HG02852 (cell line): ENCODE results near the gene AKAP12.
"Not testable (repeated sequence)": the region's sequence is repeated elsewhere in the genome, so short reads cannot be mapped to it uniquely, and the experiment has no call there.

ENCODE experiments used
- ATAC-seq: cut with Tn5 transposase; IDR thresholded peaks from one replicate; pipeline ENCODE4 v1.9.1; 2021; ENCODE audit warnings: mild to moderate bottlenecking, moderate library complexity; ENCODE audit not compliant: unreplicated experiment

The AKAP12 gene

DNA sequence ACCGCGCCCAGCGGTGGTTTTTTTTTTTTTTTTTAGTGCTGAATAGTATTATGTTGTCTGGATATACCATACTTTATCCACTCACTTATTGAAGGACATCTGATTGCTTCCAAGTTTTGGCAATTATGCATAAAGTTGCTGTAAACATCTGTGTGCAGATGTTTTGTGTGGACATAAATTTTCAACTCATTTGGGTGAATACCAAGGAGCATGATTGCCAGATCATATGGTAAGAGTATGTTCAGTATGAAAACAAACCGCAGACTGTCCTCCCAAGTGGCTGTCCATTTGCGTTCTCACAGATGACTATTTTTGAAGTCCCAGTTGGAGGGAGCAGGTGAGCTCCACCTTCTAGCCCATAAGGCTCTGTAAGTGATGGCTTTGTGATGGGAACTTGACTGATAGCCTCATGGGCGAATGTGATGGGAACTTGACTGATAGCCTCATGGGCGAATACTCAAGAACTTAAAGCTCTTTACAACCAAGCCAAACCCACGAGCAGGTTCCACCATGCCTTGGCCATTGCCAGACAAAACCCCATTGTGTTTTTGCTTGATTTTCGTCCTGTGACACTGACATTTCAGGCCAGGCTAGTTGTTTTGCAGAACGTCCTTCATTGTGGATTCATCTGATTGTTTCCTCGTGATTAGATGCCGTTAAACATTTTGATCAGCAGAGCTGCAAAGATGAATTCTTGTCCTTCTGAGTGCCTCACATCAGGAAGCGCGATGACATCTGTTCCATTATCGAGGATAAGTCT lies 100.6 kb downstream of the AKAP12 start:
- ATAC-seq = no peak

DNA sequence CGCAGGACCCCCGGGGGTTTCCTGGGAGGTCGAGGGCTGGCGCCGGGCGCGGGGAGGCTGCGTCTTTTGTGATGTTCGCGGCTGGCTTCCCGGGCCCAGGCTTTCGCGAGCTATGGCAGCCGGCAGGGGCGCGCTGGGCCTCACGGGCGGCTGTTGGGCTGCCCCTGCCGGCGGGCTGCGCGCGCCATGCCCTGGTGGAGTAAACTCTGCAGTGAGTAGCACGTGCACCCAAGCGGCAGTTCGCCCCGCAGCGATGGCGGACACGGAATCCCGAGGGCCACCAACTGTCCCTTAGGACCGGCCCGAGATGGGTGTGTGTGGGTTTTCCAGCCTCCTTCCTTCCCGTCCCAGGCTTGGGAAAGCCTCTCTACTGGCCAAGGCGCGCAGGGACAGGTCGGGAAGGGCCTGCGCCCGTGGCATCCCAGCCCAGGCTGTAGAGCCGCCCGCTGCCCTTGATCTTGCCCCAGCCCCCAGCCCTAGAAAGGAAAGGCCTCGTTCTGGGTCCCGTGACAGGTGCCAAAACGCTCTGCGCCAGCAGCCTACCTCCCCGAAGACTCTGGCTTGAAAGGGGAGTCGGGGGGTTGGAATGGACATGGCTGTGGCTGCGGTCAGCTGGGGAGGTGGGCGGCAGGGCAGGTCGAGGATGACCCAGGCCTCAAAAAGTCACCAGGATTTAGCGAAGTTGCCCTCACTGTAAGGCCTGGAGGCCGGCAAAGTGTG lies 101.9 kb downstream of the AKAP12 start:
- no peak for ATAC-seq

GRCh38 chr6:151342750-151343149 lies 103.0 kb downstream of the AKAP12 start:
- not testable (repeated sequence) for ATAC-seq

GRCh38 chr6:151349651-151350270 lies 110.0 kb downstream of the AKAP12 start:
- no peak for ATAC-seq

- ATAC-seq = no peak
Measured at GRCh38 chr6:151350442-151351145, 110.8 kb downstream of the AKAP12 start.

GRCh38 chr6:151351146-151351700 lies 111.5 kb downstream of the AKAP12 start:
- ATAC-seq = no peak

DNA sequence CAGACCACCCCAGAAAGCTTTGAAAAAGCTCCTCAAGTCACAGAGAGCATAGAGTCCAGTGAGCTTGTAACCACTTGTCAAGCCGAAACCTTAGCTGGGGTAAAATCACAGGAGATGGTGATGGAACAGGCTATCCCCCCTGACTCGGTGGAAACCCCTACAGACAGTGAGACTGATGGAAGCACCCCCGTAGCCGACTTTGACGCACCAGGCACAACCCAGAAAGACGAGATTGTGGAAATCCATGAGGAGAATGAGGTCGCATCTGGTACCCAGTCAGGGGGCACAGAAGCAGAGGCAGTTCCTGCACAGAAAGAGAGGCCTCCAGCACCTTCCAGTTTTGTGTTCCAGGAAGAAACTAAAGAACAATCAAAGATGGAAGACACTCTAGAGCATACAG lies 112.0 kb downstream of the AKAP12 start:
- no peak for ATAC-seq

GRCh38 chr6:151352410-151353396 lies 112.9 kb downstream of the AKAP12 start:
- ATAC-seq = no peak

DNA sequence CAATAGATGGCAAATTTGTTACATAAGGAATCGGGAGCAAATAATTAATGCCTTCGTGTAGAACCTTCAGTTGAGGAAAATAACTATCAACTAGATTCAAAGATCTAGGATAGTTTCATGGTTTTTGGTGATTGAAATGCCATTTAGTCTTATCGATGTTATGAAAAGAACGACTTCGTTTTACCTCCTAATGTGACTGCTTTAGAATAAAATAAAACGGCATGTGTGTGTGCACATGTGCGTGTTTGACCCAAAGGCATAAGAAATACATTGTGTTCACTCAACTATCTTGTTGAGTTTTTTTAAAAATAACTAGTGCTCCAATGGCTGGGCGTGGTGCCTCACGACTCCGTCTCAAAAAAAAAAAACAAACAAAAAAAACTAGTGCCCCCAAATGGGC lies 114.0 kb downstream of the AKAP12 start:
- no peak for ATAC-seq

- not testable (repeated sequence) for ATAC-seq
Measured at GRCh38 chr6:151356983-151357382, 117.2 kb downstream of the AKAP12 start.

DNA sequence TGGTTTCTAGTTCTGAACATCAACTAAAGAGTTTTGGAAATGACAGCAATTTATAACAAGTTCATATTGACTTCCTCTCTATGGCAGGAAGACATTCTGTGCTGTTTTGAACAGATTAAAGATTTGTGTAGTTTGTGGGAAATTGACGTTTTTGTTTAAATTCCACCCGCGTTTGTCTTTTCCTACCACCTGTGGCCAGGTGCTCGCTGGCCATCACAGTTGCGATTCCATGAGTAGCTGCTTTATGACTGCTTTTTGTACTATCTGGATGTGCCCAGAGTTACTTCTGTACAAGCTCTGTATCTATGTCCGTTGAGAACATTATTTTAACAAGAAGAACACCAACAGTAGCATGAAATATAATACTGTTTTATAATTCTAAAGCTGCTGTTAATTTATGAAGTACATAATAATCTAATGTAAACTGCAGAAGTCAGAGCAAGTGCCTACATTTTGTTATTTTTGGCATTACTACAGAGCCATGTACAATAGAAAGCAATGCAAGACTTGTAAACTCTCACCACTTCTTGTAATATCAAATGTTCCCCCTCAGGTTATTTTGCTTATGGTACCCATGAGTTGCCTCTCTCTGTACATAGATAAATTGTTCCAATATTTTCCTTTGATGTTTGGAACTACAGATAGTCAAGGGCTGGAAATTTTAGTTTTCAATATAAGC lies 118.1 kb downstream of the AKAP12 start:
- ATAC-seq = no peak

- no peak for ATAC-seq
Measured at GRCh38 chr6:151358475-151358874, 118.7 kb downstream of the AKAP12 start.

- no peak for ATAC-seq
Measured at GRCh38 chr6:151359486-151359885, 119.7 kb downstream of the AKAP12 start.

- ATAC-seq = no peak
Measured at GRCh38 chr6:151365233-151365632, 125.5 kb downstream of the AKAP12 start.

GRCh38 chr6:151370509-151371078 lies 130.8 kb downstream of the AKAP12 start:
- ATAC-seq = no peak

- no peak for ATAC-seq
Measured at GRCh38 chr6:151372164-151372563, 132.4 kb downstream of the AKAP12 start.

- ATAC-seq = no peak
Measured at GRCh38 chr6:151374036-151374683, 134.4 kb downstream of the AKAP12 start.

GRCh38 chr6:151375833-151376232 lies 136.1 kb downstream of the AKAP12 start:
- no peak for ATAC-seq
